ENCODE data around the gene TNFRSF18. TPM values are rescaled to one million over a fixed set of nuclear protein-coding genes. Genes with fewer than 3 reads are reported as not detected.
A peak's percentile ranks its signal among the peaks of the same experiment; 100 is the strongest.

The TNFRSF18 gene
- total RNA-seq, 2 donors from 2014 or later, result 43.6 to 250 TPM

GRCh38 chr1:1221887-1222574, 15.6 kb upstream of the TNFRSF18 start:
- no peak for ATAC-seq
- peak overlapping the region in 1 of 2 donors; percentile 44 for H3K27ac Mint-ChIP-seq
- H3K36me3 Mint-ChIP-seq, result peaks cover 10 to 18% of the 10 kb centered on the region in 2 donors
- DNase-seq (ENCODE audit: low spot score in 2 of 2), result no peak
- H3K9me3 Mint-ChIP-seq, result no peaks in the 10 kb centered on the region

- Mint-ChIP-seq H3K36me3 (peaks cover 10 to 17% of the 10 kb centered on the region in 2 donors), H3K27ac (peak overlapping the region in 1 of 2 donors; percentile 83), H3K9me3 (no peaks in the 10 kb centered on the region)
- no peak for DNase-seq (ENCODE audit: low spot score in 2 of 2)
- ATAC-seq, result no peak
Observed at GRCh38 chr1:1220197-1220596, 13.8 kb upstream of the TNFRSF18 start.

- peaks cover 10 to 17% of the 10 kb centered on the region in 2 donors for H3K36me3 Mint-ChIP-seq
- DNase-seq (ENCODE audit: low spot score in 2 of 2) (no peak), ATAC-seq (peak in 1 of 2 donors; percentile 17)
- peak overlapping the region; percentile 68 to 83 for H3K27ac Mint-ChIP-seq
- no peaks in the 10 kb centered on the region for H3K9me3 Mint-ChIP-seq
Observed at GRCh38 chr1:1219341-1219740, 12.9 kb upstream of the TNFRSF18 start.

- peak overlapping the region; percentile 65 to 83 for H3K27ac Mint-ChIP-seq
- H3K9me3 Mint-ChIP-seq, result no peaks in the 10 kb centered on the region
- DNase-seq (ENCODE audit: low spot score in 2 of 2), result no peak
- ATAC-seq, result no peak
- H3K36me3 Mint-ChIP-seq, result peaks cover 10 to 17% of the 10 kb centered on the region in 2 donors
Observed at GRCh38 chr1:1218524-1219200, 12.3 kb upstream of the TNFRSF18 start.

- Mint-ChIP-seq H3K36me3 (peaks cover 4 to 12% of the 10 kb centered on the region in 2 donors), H3K27ac (peak overlapping the region; percentile 65 to 83), H3K9me3 (no peaks in the 10 kb centered on the region)
- DNase-seq (ENCODE audit: low spot score in 2 of 2) (no peak), ATAC-seq (peak in 1 of 2 donors; percentile 15)
Observed at GRCh38 chr1:1217621-1218523, 11.5 kb upstream of the TNFRSF18 start.

GRCh38 chr1:1216770-1217620, 10.6 kb upstream of the TNFRSF18 start:
- H3K9me3 Mint-ChIP-seq, result no peaks in the 10 kb centered on the region
- DNase-seq (ENCODE audit: low spot score in 2 of 2) (no peak), ATAC-seq (no peak)
- peaks cover 0 to 8% of the 10 kb centered on the region in 2 donors for H3K36me3 Mint-ChIP-seq
- peak overlapping the region; percentile 83 to 91 for H3K27ac Mint-ChIP-seq

GRCh38 chr1:1215881-1216605, 9.7 kb upstream of the TNFRSF18 start:
- ATAC-seq, result no peak
- peaks cover 0 to 8% of the 10 kb centered on the region in 2 donors for H3K36me3 Mint-ChIP-seq
- no peak for DNase-seq (ENCODE audit: low spot score in 2 of 2)
- no peaks in the 10 kb centered on the region for H3K9me3 Mint-ChIP-seq
- H3K27ac Mint-ChIP-seq, result peak overlapping the region; percentile 74 to 91

GRCh38 chr1:1215080-1215676, 8.8 kb upstream of the TNFRSF18 start:
- ATAC-seq, result no peak
- no peak for DNase-seq (ENCODE audit: low spot score in 2 of 2)
- Mint-ChIP-seq H3K27ac (peak overlapping the region; percentile 65 to 74), H3K9me3 (no peaks in the 10 kb centered on the region), H3K36me3 (peaks cover 3 to 8% of the 10 kb centered on the region in 2 donors)

- H3K36me3 Mint-ChIP-seq, result peaks cover 7 to 8% of the 10 kb centered on the region in 2 donors
- H3K9me3 Mint-ChIP-seq, result no peaks in the 10 kb centered on the region
- peak; percentile 25 to 28 for ATAC-seq
Observed at GRCh38 chr1:1213345-1214265, 7.2 kb upstream of the TNFRSF18 start, which contains the start of gene TNFRSF4. Gene TNFRSF4, minus strand, starts transcription at chr1:1214153. Its CDS starts 26 bp downstream, at chr1:1214127.

GRCh38 chr1:1212780-1213344, 6.5 kb upstream of the TNFRSF18 start:
- Mint-ChIP-seq H3K27ac (peak overlapping the region in 1 of 2 donors; percentile 65), H3K9me3 (no peaks in the 10 kb centered on the region), H3K36me3 (peaks cover 7 to 8% of the 10 kb centered on the region in 2 donors)
- ATAC-seq (peak in 1 of 2 donors; percentile 41), DNase-seq (ENCODE audit: low spot score in 2 of 2) (peak in 1 of 2 donors; percentile 84)

More at GRCh38 chr1:1213345-1214265, 7.2 kb upstream of the TNFRSF18 start, which contains the start of gene TNFRSF4:
- DNase-seq (ENCODE audit: low spot score in 2 of 2), result no peak
- peak within 1 kb of the TSS; percentile 65 to 74 for H3K27ac Mint-ChIP-seq

- H3K36me3 Mint-ChIP-seq, result peaks cover 5 to 7% of the 10 kb centered on the region in 2 donors
- DNase-seq (ENCODE audit: low spot score in 2 of 2) (peak in 1 of 2 donors; percentile 55), ATAC-seq (no peak)
- no peaks in the 10 kb centered on the region for H3K9me3 Mint-ChIP-seq
- H3K27ac Mint-ChIP-seq, result peak overlapping the region; percentile 85 to 91
Observed at GRCh38 chr1:1211541-1212441, 5.4 kb upstream of the TNFRSF18 start.

GRCh38 chr1:1210726-1211540, 4.5 kb upstream of the TNFRSF18 start:
- DNase-seq (ENCODE audit: low spot score in 2 of 2) (peak in 1 of 2 donors; percentile 55), ATAC-seq (no peak)
- peaks cover 0 to 7% of the 10 kb centered on the region in 2 donors for H3K36me3 Mint-ChIP-seq
- no peaks in the 10 kb centered on the region for H3K9me3 Mint-ChIP-seq
- peak overlapping the region in 1 of 2 donors; percentile 91 for H3K27ac Mint-ChIP-seq

Measured in activated naive CD4-positive, alpha-beta T cell treated with anti-CD3 and anti-CD28 coated beads, Interleukin-2, amount 50 U/mL, for 72 hours (primary cell).